Subcutaneous adipose tissue (tissue), 4 donors: Measurements from ENCODE around the gene UBE3B. TPM values are rescaled to one million over a fixed set of nuclear protein-coding genes. Genes with fewer than 3 reads are reported as not detected.

Experiments
- CTCF ChIP-seq: fragments of 450-650 bp; IDR thresholded peaks from one replicate; pipeline ENCODE4 v1.5.1; 2016; ENCODE audit warnings: low read depth, mild to moderate bottlenecking, control low read depth, antibody characterized with exemption, moderate library complexity
- total RNA-seq, 4 donors: library from RNA; depleted of rRNA; stranded (reverse); fragments of >200 nt; gene quantifications; one replicate each; pipeline ENCODE4 v1.1.0, GENCODE V29; 2016

UBE3B gene
- total RNA-seq, 4 donors from 2014 or later = 31.8 to 88.5 (median 45.4) TPM

DNA sequence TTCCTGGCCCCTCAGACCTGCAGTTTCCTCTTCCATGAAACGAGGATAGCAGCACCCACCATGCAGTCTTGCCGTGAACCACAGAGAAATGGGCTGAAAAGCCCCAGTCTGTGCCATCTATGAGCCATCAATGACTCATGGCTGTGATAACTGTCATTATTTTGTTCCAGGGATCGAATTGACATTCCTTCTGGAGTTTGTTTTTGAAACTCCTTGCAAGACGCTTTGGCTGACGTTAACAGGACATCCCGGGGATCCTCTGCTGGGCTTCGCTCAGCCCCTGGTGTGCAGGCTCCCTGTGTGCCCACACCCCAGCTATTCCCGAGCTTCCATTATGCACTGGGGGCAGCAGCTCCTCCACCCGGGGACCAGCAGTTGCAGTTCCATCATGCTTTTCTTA is 62.1 kb downstream of the UBE3B start:
- no peak for TF ChIP-seq CTCF

DNA sequence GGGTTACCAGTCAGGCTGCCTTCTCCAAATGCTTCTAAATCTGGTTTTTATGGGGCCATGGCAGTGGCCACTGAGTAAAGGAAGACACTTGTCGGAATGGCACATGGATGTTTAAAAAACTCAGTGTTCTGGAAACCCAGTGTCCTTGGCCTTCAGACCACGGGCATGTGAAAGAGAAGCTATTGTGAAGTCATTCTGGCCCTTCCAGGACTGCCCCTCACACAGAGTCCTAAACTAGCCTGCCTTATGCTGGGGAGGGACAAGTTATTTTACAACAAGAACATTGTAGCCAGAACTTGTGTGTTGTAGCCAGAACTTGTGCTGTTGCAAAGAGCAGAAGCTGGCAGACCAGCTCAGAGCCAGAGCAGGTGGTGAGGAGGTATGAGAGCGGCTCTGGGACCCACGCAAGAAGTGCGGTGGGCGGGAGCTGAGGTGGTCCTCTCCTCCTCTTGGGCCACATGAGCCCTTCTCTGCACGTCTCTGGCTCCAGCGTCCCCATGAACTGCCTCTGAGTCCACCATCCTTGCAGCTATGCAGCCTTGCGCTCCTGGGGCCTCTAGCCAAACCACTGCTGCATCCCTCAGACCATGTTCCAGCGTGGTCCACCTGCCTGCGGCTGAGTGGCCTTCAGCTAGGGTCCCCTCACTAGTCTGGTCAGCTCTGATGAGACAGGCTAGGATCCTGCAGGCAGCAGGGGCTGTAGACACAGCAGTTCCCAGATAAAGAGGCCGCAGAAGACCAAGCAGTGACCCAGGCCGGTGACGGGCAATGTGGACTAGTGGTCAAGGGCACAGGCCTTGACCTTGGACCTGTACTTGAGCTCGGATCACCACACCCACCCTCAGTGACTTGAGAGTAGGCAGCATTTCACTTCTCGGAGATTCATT is 63.3 kb downstream of the UBE3B start:
- TF ChIP-seq CTCF = no peak

DNA sequence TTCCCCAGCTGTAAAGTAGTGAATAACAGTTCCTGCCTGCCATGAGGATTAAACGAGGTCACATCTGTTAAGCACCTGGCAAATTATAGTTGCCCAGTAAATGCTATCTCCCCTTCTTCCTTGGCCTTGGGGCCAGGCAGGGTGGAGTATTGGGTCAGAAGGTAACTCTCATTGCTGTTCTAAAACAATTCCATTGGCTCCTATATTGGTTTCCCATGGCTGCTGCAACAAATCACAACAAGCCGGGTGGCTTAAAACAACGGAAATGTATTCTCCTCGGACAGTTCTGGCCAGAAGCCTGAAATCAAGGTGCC is 63.9 kb downstream of the UBE3B start:
- no peak for TF ChIP-seq CTCF

GRCh38 chr12:109542014-109542413 is 64.6 kb downstream of the UBE3B start:
- no peak for TF ChIP-seq CTCF

DNA sequence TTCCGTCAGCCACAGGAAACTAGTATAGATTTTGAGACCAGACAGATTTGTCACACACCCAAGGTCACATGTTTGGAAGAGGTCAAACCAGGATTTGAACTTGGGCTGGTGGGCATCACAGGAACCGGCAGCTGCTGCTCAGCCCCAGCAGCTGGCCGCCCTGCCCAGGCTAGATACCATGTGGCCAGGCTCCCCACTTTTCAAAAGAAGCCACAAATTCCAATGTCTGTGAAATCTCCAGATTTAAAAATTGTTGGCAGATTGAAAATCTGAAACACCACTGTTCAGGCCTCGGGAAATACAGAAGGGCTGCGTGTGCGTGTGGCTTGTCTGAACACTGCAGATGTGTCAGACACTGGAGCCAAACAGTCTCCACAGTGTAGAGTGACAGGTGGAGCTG is 65.4 kb downstream of the UBE3B start:
- no peak for TF ChIP-seq CTCF

GRCh38 chr12:109544955-109545531 is 67.6 kb downstream of the UBE3B start:
- TF ChIP-seq CTCF = no peak

DNA sequence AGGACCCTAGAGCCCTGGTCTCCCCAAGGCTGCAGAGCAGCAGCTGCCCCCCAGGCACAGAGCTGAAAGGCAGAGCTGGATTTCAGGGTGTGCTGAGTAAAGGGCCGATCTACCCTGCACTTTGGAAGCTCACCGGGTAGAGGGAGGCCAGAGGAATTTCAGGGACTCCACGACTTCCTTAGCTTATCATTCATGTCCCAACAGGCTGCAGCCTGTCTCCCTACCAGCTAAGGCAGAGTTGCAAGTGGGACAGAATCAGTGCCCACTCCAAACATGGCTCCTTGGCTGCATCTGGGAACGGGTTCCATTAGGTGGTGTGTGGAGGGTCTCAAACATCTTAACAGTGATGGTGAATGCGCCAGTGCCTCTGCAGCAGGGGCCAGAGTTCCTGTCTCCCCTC is 68.4 kb downstream of the UBE3B start:
- no peak for TF ChIP-seq CTCF
